Measurements from ENCODE around the gene RAVER1.
"Not testable (repeated sequence)": the region's sequence is repeated elsewhere in the genome, so short reads cannot be mapped to it uniquely, and the experiment has no call there.

The RAVER1 gene, protein sequence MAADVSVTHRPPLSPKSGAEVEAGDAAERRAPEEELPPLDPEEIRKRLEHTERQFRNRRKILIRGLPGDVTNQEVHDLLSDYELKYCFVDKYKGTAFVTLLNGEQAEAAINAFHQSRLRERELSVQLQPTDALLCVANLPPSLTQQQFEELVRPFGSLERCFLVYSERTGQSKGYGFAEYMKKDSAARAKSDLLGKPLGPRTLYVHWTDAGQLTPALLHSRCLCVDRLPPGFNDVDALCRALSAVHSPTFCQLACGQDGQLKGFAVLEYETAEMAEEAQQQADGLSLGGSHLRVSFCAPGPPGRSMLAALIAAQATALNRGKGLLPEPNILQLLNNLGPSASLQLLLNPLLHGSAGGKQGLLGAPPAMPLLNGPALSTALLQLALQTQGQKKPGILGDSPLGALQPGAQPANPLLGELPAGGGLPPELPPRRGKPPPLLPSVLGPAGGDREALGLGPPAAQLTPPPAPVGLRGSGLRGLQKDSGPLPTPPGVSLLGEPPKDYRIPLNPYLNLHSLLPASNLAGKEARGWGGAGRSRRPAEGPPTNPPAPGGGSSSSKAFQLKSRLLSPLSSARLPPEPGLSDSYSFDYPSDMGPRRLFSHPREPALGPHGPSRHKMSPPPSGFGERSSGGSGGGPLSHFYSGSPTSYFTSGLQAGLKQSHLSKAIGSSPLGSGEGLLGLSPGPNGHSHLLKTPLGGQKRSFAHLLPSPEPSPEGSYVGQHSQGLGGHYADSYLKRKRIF

GRCh38 chr19:10332965-10333757 lies at the start of gene RAVER1:
Gene RAVER1 (minus strand): TSS chr19:10333529. CDS start chr19:10333507, 22 bp downstream.
- DNase-seq (ENCODE audit: low read depth): peak; percentile 96

GRCh38 chr19:10383223-10383499 lies 49.8 kb upstream of the RAVER1 start:
- not testable (repeated sequence) for DNase-seq (ENCODE audit: low read depth)

DNA sequence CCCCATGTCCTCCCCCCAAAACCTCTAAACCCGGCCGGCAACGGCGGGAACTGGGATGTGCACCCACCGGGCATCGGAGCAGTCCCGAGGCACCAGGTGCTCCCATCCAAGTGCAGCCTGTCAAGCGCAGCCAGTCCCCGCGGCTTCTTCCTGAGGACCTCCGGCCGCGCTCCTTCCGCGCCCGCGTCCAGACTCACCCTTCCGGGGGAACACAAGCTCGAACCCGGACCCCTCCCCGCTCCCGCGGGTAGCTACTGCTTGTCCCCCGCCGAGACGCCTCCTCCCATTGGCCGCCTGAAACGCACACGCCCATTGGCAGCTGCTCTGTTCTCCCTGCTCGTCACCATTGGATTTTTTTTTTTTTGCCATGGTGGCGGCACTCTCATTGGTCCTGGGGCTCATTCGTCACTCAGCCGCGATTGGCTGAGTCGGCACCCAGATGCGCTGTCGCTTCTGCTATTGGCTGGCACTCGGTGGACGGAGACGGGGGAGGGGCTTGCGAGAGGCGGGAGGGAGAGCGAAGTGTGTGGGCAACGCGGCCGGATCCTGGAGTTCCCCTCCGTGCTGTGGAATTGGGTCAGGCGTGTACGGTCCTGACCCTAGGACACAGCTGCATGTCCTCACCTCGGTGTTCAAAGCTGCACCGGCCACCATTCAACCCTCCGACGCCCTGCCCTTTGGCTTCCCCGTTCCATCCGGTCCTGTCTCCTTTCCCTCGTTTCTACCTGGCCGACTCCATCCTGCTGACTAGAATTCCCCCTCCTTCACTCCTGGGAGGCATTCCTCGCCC lies 47.2 kb upstream of the RAVER1 start, which contains the start of gene TYK2:
TSS of gene TYK2 (minus strand) at position 260 of the 790 bp plus-strand sequence. CDS start 2,166 bp downstream, outside the sequence.
- DNase-seq (ENCODE audit: low read depth): peak; percentile 99

DNA sequence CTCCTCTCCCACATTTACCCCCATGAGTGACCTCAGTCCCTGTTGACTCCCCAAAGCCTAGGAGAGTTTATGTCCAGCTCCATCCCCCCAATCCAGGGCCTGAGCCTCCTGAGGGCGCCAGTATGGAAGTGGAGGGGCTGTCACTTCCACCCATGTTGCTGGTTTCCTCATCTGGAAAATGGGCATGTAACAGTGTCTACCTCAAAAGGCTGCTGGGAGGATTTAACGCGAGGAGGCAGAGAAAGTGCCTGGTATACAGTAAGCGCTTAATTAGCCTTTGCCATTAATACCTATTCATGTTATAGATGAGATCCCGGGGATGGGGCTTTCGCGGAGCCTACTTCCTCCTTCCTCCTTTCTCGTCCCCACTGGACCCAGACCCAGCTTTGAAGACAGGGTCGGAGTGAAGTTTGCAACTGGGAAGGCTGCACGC lies 46.6 kb upstream of the RAVER1 start:
- DNase-seq (ENCODE audit: low read depth): no peak

DNA sequence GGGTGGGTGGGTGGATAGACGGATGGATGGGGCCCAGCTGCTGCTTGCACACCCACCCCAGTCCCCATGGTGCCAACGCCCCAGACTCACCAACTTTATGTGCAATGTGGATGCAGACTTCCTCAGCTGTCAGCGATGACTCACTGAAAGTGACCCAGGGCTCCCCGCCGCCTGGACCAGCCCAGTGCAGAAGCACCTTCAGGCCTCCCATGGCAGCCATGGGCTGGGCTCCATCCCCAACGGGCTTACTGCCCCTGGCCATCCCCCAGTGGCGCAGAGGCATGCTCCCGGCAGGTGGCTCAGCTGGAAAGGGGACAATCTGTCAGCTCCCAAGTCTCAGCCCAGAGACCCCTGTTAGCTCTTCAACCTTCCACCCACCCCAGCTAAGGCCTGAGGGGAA lies 44.8 kb upstream of the RAVER1 start:
- no peak for DNase-seq (ENCODE audit: low read depth)

- not testable (repeated sequence) for DNase-seq (ENCODE audit: low read depth)
Observed at GRCh38 chr19:10377140-10377640, 43.9 kb upstream of the RAVER1 start.

- no peak for DNase-seq (ENCODE audit: low read depth)
Observed at GRCh38 chr19:10374931-10375330, 41.6 kb upstream of the RAVER1 start.

GRCh38 chr19:10372690-10373089 lies 39.4 kb upstream of the RAVER1 start:
- DNase-seq (ENCODE audit: low read depth): no peak

- DNase-seq (ENCODE audit: low read depth): no peak
Observed at GRCh38 chr19:10368101-10368803, 34.9 kb upstream of the RAVER1 start.

DNA sequence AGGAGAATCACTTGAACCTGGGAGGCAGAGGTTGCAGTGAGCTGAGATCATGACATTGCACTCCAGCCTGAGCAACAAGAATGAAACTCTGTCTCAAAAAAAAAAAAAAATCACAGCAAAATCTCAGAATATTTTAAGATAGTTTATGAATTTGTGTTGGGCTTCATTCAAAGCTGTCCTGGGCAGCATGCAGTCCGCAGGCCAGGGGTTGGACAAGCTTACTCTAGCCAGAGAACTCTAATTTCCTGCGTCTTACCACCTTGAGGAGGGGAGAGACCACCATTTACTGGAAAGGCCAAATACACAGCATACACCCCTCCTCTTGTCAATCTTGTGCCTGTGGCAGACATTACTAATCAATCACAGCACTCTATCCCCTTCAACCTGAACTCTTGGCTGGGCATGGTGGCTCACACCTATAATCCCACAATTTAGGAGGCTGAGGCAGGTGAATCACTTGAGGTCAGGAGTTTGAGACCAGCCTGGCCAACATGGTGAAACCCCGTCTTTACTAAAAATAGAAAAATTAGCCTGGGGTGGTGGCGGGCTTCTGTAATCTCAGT lies 33.7 kb upstream of the RAVER1 start:
- DNase-seq (ENCODE audit: low read depth): not testable (repeated sequence)

DNA sequence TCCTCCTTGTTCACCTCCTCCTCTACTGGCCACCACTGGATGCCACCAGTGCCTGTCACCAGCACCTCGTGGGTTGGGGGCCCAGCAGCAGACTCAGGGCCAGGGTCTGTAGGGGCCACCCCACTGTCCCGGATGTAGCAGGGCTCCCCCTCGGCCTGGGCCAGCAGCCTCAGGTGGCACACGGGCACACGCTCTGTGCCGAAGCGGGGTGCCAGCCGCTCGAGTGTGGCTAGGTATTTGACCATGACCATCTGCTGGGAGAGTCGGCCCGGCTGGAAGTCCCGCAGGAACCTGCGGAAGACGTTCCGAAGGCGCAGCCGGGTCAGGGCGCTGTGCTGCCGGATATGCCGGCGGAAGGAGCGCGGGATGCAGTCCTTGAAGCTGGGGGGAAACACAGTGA lies 32.2 kb upstream of the RAVER1 start:
- DNase-seq (ENCODE audit: low read depth): no peak

DNA sequence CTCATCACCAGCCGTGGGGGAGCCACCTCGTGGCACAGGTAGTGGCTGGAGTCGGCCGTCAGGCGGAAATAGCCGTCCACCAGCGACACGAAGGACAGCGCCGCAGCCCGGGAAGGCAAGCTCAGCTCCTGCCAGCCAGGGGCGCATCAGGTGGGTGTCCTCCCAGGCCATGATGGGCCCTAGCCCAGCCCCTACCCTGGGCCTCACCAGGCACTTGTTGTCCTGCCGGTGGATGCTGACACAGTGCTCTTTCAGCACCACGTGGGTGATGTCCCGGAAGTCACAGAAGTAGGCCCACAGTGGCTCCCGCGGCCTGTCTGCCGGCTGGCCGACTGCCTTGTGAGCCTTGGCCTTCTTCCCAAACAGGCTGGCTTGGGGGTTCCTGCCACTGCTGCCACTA lies 31.3 kb upstream of the RAVER1 start:
- no peak for DNase-seq (ENCODE audit: low read depth)

- no peak for DNase-seq (ENCODE audit: low read depth)
Observed at GRCh38 chr19:10363789-10364281, 30.5 kb upstream of the RAVER1 start.

DNA sequence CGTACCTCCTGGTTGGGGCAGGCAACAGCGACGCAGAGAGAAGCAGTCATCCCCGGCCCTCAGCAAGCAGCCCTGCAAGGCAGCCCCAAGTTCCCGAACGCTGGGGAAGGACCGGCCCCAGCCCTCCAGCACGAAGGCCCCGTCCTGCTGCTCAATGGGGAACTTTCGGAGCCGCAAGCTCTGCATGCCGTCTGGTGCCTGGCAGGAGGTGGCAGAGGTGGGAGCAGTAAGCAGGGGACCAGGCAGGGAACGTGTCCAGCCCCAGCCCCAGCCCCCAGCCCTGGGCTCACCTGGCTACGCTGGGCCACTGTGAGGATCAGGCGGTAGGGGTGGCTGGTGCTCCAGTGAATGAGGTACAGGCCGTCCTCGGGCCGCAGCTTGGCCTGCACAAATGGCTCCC lies 28.9 kb upstream of the RAVER1 start:
- DNase-seq (ENCODE audit: low read depth): no peak

DNA sequence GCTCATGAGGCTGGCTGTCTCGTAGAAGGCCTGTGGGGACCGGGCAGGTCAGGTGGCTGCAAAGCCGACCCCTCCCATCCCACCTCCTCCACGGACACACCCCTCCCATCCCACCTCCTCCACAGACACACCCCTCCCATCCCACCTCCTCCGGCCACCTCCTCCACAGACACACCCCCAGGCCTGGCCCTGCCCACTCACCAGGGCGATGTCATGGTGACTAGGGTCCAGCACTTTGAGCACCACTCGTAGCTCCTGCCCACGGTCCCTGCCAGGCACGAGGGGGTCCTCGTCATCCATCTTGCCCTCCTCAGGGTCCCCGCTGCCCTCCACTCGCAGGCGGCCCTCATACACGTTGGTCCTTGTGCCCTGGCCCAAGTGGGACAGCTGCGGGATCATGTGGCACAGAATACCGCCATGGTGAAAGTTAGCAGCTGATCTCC lies 28.3 kb upstream of the RAVER1 start:
- no peak for DNase-seq (ENCODE audit: low read depth)

DNA sequence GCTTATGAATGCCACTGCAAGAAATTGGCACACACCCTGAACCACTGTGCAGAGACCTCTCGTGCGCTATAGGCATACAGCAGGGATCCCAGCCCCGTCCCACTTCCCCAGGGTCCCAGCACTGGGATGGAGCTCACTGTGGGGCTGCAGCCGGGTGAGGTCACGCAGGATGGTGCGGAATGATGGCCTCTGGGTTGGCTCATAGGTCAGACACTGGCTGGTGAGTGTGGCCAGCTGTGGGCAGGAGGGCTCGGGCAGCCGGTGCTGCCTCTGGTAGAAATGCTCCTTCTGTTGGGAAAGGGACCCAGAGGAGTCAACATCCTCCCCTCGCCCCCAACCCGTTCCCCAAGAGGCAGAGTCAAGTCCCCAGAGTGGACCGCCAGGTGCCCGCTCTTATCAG lies 23.1 kb upstream of the RAVER1 start:
- DNase-seq (ENCODE audit: low read depth): no peak

- DNase-seq (ENCODE audit: low read depth): no peak
Observed at GRCh38 chr19:10353793-10354391, 20.6 kb upstream of the RAVER1 start.

DNA sequence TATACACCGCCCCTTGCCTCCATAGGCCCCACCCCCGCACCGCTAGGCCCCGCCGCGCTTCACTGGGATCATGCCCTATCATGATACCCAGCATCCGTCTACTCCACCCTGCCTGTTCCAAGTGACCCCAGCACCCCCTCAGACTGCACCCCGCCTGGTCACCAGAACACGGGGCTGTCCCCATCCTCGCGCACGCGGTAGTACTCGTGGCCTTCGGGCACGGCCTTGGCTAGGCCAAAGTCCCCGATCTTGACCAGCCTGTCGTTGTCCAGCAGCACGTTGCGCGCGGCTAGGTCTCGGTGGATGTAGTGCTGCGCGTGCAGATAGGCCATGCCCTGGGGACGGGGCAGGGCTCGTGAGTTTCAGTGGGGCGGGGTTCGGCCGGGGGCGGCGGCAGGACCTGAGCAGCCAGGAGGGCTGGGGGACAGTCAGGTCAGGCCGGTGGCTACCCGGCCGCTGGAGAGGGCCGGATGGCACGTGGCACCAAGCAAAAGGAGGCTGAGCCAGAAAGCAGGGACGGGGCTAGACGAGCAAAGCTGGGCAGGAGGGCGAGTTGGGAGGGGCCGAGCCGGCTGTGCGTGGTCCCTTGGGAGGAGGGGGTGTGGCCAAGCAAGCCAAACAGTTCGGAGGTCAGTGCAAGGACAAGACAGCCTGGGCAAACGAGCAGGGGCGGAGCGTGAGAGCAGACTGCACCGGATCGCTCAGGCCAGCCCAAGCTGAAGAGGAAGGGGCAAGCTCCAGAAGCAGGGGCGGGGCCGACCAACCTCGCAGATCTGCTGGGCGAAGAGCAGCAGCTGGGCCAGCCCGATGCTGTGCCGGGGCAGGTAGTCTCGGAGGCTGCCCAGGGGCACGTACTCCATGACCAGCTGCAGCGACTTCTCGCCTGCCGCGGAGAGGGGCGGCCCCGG lies 19.7 kb upstream of the RAVER1 start:
- peak; percentile 64 for DNase-seq (ENCODE audit: low read depth)

DNA sequence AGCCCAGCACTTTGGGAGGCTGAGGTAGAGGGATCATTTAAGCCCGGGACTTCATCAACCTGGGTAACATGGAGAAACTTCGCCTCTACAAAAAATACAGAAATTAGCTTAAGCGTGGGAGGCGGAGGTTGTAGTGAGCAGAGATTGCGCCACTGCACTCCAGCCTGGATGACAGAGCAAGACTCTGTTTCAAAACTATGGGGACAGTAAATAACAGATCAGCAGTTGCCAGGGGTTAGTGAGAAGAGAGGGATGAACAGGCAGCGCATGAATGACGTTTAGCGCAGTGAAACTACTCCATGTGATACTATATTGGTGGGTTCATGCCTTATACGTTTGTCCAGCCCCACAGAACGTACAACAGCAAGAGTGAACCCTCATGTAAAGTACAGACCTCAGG lies 13.2 kb upstream of the RAVER1 start:
- no peak for DNase-seq (ENCODE audit: low read depth)

Measured in fibroblast of the conjunctiva (primary cell).